GM12878 (cell line): ENCODE data around the gene GPR18. TPM values are rescaled to one million over a fixed set of nuclear protein-coding genes. Genes with fewer than 3 reads are reported as not detected.
A peak's percentile ranks its signal among the peaks of the same experiment; 100 is the strongest.

ENCODE experiments used
- BACH1 ChIP-seq: fragments of 450-650 bp; IDR thresholded peaks from 2 replicates; pipeline ENCODE4 v1.6.1; 2017; ENCODE audit warnings: mild to moderate bottlenecking, borderline replicate concordance
- ESRRA ChIP-seq: IDR thresholded peaks from 2 replicates; pipeline ENCODE4 v1.6.1; 2012; ENCODE audit warnings: mild to moderate bottlenecking, low read length, improper control_type of control experiment
- NRF1 ChIP-seq: conservative IDR thresholded peaks from 2 replicates; pipeline ENCODE4 v1.6.1; 2011; ENCODE audit warnings: mild to moderate bottlenecking, low read depth, low read length, improper control_type of control experiment
- POLR2AphosphoS2 ChIP-seq: IDR thresholded peaks from 2 replicates; pipeline ENCODE4 v1.6.1; 2011; ENCODE audit warnings: low read depth, mild to moderate bottlenecking, low read length, improper control_type of control experiment, moderate library complexity
- POU2F2 ChIP-seq: IDR thresholded peaks from 3 replicates; pipeline ENCODE4 v1.6.1; 2011; ENCODE audit warnings: low read depth, mild to moderate bottlenecking, low read length, borderline replicate concordance
- polyA plus RNA-seq, 11 experiments: library from polyadenylated mRNA; depleted of rRNA in 4 of 11; unstranded in 6 of 11; stranded (reverse) in 5 of 11; fragments of >200 nt; fragmentation: Nextera tagmentation in 4 of 11; fragmentation: Illumina TruSeq in 1 of 11; extraction: Ambion mirVana in 4 of 11; extraction: Trizol in 1 of 11; gene quantifications; 1 replicate in 1 of 11; 2 replicates in 10 of 11; pipeline versions ENCODE4 v1.2.1 to v1.2.3, GENCODE V29; 2011 to 2016; ENCODE audit warnings: inconsistent platforms in 2 of 11, missing spikeins in 2 of 11, low read depth in 1 of 11
- total RNA-seq, 4 experiments: library from RNA; depleted of rRNA in 3 of 4; stranded (reverse); fragments of >200 nt in 3 of 4; fragmentation: Illumina TruSeq in 1 of 4; extraction: Trizol in 1 of 4; gene quantifications; 2 replicates each; pipeline versions ENCODE4 v1.2.1 to v1.2.3, GENCODE V29; 2013 to 2021
- TF ChIP-seq, protein P1 (sequence below): fragments of 450-650 bp; IDR thresholded peaks from 2 replicates; pipeline ENCODE4 v1.6.1; 2017; ENCODE audit warnings: mild to moderate bottlenecking, moderate library complexity
- TF ChIP-seq, protein P2 (sequence below): fragments of 450-650 bp; IDR thresholded peaks from 2 replicates; pipeline ENCODE4 v1.6.1; 2017; ENCODE audit warnings: low read depth, mild to moderate bottlenecking, moderate library complexity

Gene GPR18
- total and polyA plus RNA-seq, 10 of the 15 experiments (the other 5 are each of a cell fraction or from before 2014, with no cell fraction given), result 3.3 to 12.9 (median 5.2) TPM

DNA sequence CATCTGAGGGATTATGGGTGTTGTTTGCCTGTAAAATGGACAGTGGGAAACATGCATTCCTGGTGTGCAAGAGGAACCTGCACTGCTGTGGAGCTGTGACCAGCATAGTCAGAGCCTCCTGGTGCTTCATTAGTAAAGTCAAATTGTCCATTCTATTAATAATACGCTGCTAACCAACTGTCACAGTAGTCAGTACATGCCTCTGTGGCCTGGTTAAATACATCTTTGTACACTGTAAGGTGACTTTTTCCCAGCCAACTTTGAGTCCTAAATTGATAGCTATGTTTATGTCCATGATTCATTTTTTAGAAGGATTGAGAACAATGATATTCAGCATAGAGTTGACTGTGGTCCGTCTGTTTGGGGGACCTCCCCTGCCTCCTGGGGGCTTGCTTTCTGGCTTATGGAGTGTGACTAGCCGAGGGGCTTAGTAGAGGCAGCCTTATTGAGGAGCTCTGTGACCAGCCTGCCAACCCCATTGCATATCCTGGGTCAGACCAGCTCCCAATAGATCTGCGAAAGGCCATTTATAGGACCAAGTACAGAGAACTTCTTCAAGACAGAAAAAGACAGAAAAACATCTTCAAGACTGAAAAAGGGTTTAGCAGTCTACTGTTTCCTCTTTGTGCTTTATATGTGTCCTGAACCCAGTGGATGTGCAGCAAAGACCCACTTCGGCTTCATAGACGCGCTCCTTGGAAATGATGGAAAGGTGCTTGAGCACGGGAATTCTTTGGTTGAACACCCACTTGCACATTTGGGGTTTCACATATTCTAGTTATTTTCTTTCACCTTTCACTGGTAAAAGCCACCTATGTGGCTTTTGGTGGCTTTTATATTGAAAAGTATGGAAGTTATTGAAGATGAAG is 44.7 kb upstream of the GPR18 start (continued):
- TF ChIP-seq, protein P1, sequence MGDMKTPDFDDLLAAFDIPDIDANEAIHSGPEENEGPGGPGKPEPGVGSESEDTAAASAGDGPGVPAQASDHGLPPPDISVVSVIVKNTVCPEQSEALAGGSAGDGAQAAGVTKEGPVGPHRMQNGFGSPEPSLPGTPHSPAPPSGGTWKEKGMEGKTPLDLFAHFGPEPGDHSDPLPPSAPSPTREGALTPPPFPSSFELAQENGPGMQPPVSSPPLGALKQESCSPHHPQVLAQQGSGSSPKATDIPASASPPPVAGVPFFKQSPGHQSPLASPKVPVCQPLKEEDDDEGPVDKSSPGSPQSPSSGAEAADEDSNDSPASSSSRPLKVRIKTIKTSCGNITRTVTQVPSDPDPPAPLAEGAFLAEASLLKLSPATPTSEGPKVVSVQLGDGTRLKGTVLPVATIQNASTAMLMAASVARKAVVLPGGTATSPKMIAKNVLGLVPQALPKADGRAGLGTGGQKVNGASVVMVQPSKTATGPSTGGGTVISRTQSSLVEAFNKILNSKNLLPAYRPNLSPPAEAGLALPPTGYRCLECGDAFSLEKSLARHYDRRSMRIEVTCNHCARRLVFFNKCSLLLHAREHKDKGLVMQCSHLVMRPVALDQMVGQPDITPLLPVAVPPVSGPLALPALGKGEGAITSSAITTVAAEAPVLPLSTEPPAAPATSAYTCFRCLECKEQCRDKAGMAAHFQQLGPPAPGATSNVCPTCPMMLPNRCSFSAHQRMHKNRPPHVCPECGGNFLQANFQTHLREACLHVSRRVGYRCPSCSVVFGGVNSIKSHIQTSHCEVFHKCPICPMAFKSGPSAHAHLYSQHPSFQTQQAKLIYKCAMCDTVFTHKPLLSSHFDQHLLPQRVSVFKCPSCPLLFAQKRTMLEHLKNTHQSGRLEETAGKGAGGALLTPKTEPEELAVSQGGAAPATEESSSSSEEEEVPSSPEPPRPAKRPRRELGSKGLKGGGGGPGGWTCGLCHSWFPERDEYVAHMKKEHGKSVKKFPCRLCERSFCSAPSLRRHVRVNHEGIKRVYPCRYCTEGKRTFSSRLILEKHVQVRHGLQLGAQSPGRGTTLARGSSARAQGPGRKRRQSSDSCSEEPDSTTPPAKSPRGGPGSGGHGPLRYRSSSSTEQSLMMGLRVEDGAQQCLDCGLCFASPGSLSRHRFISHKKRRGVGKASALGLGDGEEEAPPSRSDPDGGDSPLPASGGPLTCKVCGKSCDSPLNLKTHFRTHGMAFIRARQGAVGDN, result peak; percentile 36; the same call in 1 of the 2 replicates
- TF ChIP-seq POLR2AphosphoS2 (peak; percentile 9), BACH1 (0 out of 2 replicates have a peak, but pooled peaks have one; percentile 38), POU2F2 (peak; percentile 26; the same call in 2 of the 3 replicates), NRF1 (no peak), ESRRA (no peak)
- TF ChIP-seq, protein P2, sequence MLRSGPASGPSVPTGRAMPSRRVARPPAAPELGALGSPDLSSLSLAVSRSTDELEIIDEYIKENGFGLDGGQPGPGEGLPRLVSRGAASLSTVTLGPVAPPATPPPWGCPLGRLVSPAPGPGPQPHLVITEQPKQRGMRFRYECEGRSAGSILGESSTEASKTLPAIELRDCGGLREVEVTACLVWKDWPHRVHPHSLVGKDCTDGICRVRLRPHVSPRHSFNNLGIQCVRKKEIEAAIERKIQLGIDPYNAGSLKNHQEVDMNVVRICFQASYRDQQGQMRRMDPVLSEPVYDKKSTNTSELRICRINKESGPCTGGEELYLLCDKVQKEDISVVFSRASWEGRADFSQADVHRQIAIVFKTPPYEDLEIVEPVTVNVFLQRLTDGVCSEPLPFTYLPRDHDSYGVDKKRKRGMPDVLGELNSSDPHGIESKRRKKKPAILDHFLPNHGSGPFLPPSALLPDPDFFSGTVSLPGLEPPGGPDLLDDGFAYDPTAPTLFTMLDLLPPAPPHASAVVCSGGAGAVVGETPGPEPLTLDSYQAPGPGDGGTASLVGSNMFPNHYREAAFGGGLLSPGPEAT, result 0 out of 2 replicates have a peak, but pooled peaks have one; percentile 1
